GM12878 (cell line): Measurements from ENCODE around the gene DEFB114. TPM values are rescaled to one million over a fixed set of nuclear protein-coding genes. Genes with fewer than 3 reads are reported as not detected.

Experiments
- ATAC-seq: fragments of 200-7000 bp; cut with Tn5 transposase; 3 replicates; pipeline ENCODE4 v1.9.1; 2020; ENCODE audit warnings: mild to moderate bottlenecking, moderate library complexity
- BruUV-seq: library from RNA; stranded (reverse); fragments of 400-500 nt; replicated peaks from 2 replicates; lab custom pipeline; 2021; lab: Mats Ljungman, UMichigan
- CTCF ChIA-PET: fragments of 300-600 bp; sonication (Branson Sonifier 250); formaldehyde crosslinking; extraction: SDS; loops from one replicate; lab custom pipeline; 2021; ENCODE audit warnings: inconsistent platforms; lab: Yijun Ruan, JAX
- POLR2A ChIA-PET: fragments of 350-600 bp; formaldehyde crosslinking; extraction: SDS; loops from one replicate; lab custom pipeline; 2021; ENCODE audit warnings: inconsistent platforms; lab: Charles Lee
- RAD21 ChIA-PET: fragments of 300-600 bp; sonication (Branson Sonifier 250); formaldehyde crosslinking; loops from one replicate; lab custom pipeline; 2023; ENCODE audit warnings: antibody characterized with exemption; ENCODE audit not compliant: unreplicated experiment; lab: Charles Lee
- SMC1A ChIA-PET: fragments of 300-600 bp; sonication (Branson Sonifier 250); formaldehyde crosslinking; loops from one replicate; lab custom pipeline; 2023; ENCODE audit not compliant: unreplicated experiment, uncharacterized antibody; lab: Charles Lee
- DNase-seq: peaks from one replicate; pipeline ENCODE4 v3.0.0-alpha.2; 2011; ENCODE audit warnings: low read depth, low spot score
- FAIRE-seq: peaks from 3 replicates; lab custom pipeline; 2011; peaks lifted over from hg19 to GRCh38; lab: Jason Lieb, UNC
- H2AFZ ChIP-seq: 2 replicates; pipeline ENCODE4 v1.6.0; 2011; ENCODE audit warnings: low read depth, low read length, control low read depth; ENCODE audit not compliant: control insufficient read depth
- H3K27ac ChIP-seq: 2 replicates; pipeline ENCODE4 v1.5.1; 2011; ENCODE audit warnings: control low read depth; ENCODE audit not compliant: control insufficient read depth, insufficient read depth
- H3K27me3 ChIP-seq, 2 experiments: replicated peaks in 1 of 2; 2 replicates each; pipeline versions ENCODE4 v1.6.0 to v1.6.1; 2011; ENCODE audit warnings: low read length in 1 of 2; ENCODE audit not compliant: control insufficient read depth in 2 of 2, insufficient read depth in 2 of 2
- H3K36me3 ChIP-seq, 2 experiments: 2 replicates each; pipeline ENCODE4 v1.5.1; 2011; ENCODE audit warnings: low read length in 1 of 2; ENCODE audit not compliant: control insufficient read depth in 2 of 2, insufficient read depth in 2 of 2
- H3K4me1 ChIP-seq: 2 replicates; pipeline ENCODE4 v1.6.1; 2011; ENCODE audit warnings: mild to moderate bottlenecking, low read length, moderate library complexity, mixed read lengths; ENCODE audit not compliant: control insufficient read depth, insufficient read depth
- H3K4me2 ChIP-seq: 2 replicates; pipeline ENCODE4 v1.6.0; 2011; ENCODE audit warnings: control low read depth; ENCODE audit not compliant: control insufficient read depth, insufficient read depth
- H3K4me3 ChIP-seq: fragments of 200-600 bp; sonication (generic); 2 replicates; pipeline ENCODE4 v1.5.1; 2016
- H3K79me2 ChIP-seq: 2 replicates; pipeline ENCODE4 v1.6.0; 2011; ENCODE audit warnings: low read length; ENCODE audit not compliant: control insufficient read depth, insufficient read depth
- H3K9ac ChIP-seq: 2 replicates; pipeline ENCODE4 v1.8.0; 2011; ENCODE audit warnings: low read length, control low read depth, mixed read lengths; ENCODE audit not compliant: control insufficient read depth, insufficient read depth
- H3K9me3 ChIP-seq: replicated peaks from 3 replicates; pipeline ENCODE4 v1.5.1; 2011; ENCODE audit warnings: mild to moderate bottlenecking, low read length; ENCODE audit not compliant: control insufficient read depth, insufficient read depth
- H4K20me1 ChIP-seq: 2 replicates; pipeline ENCODE4 v1.6.0; 2011; ENCODE audit not compliant: control insufficient read depth, insufficient read depth
- ASH2L ChIP-seq: fragments of 300-600, 200-600 bp; sonication (generic); IDR thresholded peaks from 2 replicates; pipeline ENCODE4 v1.6.1; 2017; ENCODE audit warnings: low read depth, mild to moderate bottlenecking, borderline replicate concordance
- ESRRA ChIP-seq: IDR thresholded peaks from 2 replicates; pipeline ENCODE4 v1.6.1; 2012; ENCODE audit warnings: mild to moderate bottlenecking, low read length, improper control_type of control experiment
- KLF5 ChIP-seq: fragments of 450-650 bp; IDR thresholded peaks from 2 replicates; pipeline ENCODE4 v1.6.1; 2014; ENCODE audit warnings: mild to moderate bottlenecking; ENCODE audit not compliant: partially characterized antibody
- MTA3 ChIP-seq: IDR thresholded peaks from 2 replicates; pipeline ENCODE4 v1.6.1; 2012; ENCODE audit warnings: low read length, inconsistent platforms, borderline replicate concordance
- POLR2AphosphoS5 ChIP-seq: IDR thresholded peaks from 2 replicates; pipeline ENCODE4 v1.6.1; 2011; ENCODE audit warnings: mild to moderate bottlenecking, low read length, inconsistent platforms
- SMAD1 ChIP-seq: fragments of 450-650 bp; IDR thresholded peaks from 2 replicates; pipeline ENCODE4 v1.6.1; 2018; ENCODE audit warnings: mild to moderate bottlenecking, low read depth; ENCODE audit not compliant: partially characterized antibody
- SREBF1 ChIP-seq: IDR thresholded peaks from 2 replicates; pipeline ENCODE4 v1.6.1; 2012; ENCODE audit warnings: mild to moderate bottlenecking, low read length
- STAT3 ChIP-seq: IDR thresholded peaks from 2 replicates; pipeline ENCODE4 v1.6.1; 2011; ENCODE audit warnings: low read depth, low read length, improper control_type of control experiment
- WGBS: methylation state at CpG from one replicate; pipeline ENCODE4 v1.1.6; 2016; ENCODE audit warnings: low lambda C conversion rate; ENCODE audit not compliant: insufficient replicate concordance, insufficient coverage; ENCODE audit errors: missing lambda C conversion rate; 5-methylcytosine and 5-hydroxymethylcytosine counted together
- in situ Hi-C: fragments of 300-500 bp; cut with MboI; formaldehyde crosslinking; loops from 9 replicates; pipeline ENCODE4 v1.14.3; 2018; ENCODE audit warnings: mixed read lengths
- intact Hi-C: fragments of 100-400 bp; cut with micrococcal nuclease; formaldehyde crosslinking; loops from one replicate; pipeline ENCODE4 v1.14.2; 2022; ENCODE audit not compliant: unreplicated experiment
- polyA plus RNA-seq, 11 experiments: library from polyadenylated mRNA; depleted of rRNA in 4 of 11; unstranded in 6 of 11; stranded (reverse) in 5 of 11; fragments of >200 nt; fragmentation: Nextera tagmentation in 4 of 11; fragmentation: Illumina TruSeq in 1 of 11; extraction: Ambion mirVana in 4 of 11; extraction: Trizol in 1 of 11; gene quantifications; 1 replicate in 1 of 11; 2 replicates in 10 of 11; pipeline versions ENCODE4 v1.2.1 to v1.2.3, GENCODE V29; 2011 to 2016; ENCODE audit warnings: inconsistent platforms in 2 of 11, missing spikeins in 2 of 11, low read depth in 1 of 11
- total RNA-seq, 4 experiments: library from RNA; depleted of rRNA in 3 of 4; stranded (reverse); fragments of >200 nt in 3 of 4; fragmentation: Illumina TruSeq in 1 of 4; extraction: Trizol in 1 of 4; gene quantifications; 2 replicates each; pipeline versions ENCODE4 v1.2.1 to v1.2.3, GENCODE V29; 2013 to 2021
- TF ChIP-seq, protein P1 (sequence below): fragments of 450-650 bp; IDR thresholded peaks from 2 replicates; pipeline ENCODE4 v1.6.1; 2016; ENCODE audit warnings: mild to moderate bottlenecking, moderate library complexity, borderline replicate concordance
- TF ChIP-seq, protein P2 (sequence below): IDR thresholded peaks from 2 replicates; pipeline ENCODE4 v1.6.1; 2011; ENCODE audit warnings: borderline replicate concordance, low read depth, mild to moderate bottlenecking, moderate library complexity, mixed read lengths, low read length; ENCODE audit not compliant: insufficient read depth; ENCODE audit errors: extremely low read length
- TF ChIP-seq, protein P3 (sequence below): IDR thresholded peaks from 2 replicates; pipeline ENCODE4 v1.6.1; 2012; ENCODE audit warnings: low read length, inconsistent platforms

DEFB114 gene
- total and polyA plus RNA-seq, 10 of the 15 experiments (the other 5 are each of a cell fraction or from before 2014, with no cell fraction given): not detected

DNA sequence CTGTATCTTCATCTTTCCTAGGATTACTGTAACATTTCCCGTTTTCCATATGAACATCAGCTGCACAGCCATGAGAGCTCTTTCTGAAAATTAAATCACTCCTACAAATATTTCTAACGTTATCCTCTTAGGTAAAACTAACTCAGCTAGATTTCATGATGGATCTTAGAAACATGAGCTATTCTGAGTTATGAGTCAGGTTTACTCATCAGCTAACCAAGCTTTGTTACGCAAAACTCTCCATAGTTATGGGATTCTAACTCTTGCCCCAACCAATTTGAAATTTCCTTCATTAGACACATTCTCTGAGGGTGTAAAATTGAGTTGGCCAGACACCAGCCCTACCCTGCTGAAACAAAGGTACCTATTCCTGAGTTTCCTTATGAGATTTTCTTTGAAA lies 43.9 kb upstream of the DEFB114 start (continued):
- TF ChIP-seq, protein P1, sequence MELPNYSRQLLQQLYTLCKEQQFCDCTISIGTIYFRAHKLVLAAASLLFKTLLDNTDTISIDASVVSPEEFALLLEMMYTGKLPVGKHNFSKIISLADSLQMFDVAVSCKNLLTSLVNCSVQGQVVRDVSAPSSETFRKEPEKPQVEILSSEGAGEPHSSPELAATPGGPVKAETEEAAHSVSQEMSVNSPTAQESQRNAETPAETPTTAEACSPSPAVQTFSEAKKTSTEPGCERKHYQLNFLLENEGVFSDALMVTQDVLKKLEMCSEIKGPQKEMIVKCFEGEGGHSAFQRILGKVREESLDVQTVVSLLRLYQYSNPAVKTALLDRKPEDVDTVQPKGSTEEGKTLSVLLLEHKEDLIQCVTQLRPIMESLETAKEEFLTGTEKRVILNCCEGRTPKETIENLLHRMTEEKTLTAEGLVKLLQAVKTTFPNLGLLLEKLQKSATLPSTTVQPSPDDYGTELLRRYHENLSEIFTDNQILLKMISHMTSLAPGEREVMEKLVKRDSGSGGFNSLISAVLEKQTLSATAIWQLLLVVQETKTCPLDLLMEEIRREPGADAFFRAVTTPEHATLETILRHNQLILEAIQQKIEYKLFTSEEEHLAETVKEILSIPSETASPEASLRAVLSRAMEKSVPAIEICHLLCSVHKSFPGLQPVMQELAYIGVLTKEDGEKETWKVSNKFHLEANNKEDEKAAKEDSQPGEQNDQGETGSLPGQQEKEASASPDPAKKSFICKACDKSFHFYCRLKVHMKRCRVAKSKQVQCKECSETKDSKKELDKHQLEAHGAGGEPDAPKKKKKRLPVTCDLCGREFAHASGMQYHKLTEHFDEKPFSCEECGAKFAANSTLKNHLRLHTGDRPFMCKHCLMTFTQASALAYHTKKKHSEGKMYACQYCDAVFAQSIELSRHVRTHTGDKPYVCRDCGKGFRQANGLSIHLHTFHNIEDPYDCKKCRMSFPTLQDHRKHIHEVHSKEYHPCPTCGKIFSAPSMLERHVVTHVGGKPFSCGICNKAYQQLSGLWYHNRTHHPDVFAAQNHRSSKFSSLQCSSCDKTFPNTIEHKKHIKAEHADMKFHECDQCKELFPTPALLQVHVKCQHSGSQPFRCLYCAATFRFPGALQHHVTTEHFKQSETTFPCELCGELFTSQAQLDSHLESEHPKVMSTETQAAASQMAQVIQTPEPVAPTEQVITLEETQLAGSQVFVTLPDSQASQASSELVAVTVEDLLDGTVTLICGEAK: no peak
- TF ChIP-seq SMAD1 (no peak), MTA3 (no peak)

- H3K79me2 ChIP-seq: no peaks in the 10 kb centered on the region
- DNase-seq (no peak), ATAC-seq (no peak), FAIRE-seq (no peak)
- no peak overlapping the region for H2AFZ ChIP-seq
- ChIA-PET SMC1A (no interaction called here), RAD21 (no interaction called here), POLR2A (no interaction called here), CTCF (no interaction called here)
- TF ChIP-seq, protein P2, sequence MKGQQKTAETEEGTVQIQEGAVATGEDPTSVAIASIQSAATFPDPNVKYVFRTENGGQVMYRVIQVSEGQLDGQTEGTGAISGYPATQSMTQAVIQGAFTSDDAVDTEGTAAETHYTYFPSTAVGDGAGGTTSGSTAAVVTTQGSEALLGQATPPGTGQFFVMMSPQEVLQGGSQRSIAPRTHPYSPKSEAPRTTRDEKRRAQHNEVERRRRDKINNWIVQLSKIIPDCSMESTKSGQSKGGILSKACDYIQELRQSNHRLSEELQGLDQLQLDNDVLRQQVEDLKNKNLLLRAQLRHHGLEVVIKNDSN: no peak
- TF ChIP-seq, protein P3, sequence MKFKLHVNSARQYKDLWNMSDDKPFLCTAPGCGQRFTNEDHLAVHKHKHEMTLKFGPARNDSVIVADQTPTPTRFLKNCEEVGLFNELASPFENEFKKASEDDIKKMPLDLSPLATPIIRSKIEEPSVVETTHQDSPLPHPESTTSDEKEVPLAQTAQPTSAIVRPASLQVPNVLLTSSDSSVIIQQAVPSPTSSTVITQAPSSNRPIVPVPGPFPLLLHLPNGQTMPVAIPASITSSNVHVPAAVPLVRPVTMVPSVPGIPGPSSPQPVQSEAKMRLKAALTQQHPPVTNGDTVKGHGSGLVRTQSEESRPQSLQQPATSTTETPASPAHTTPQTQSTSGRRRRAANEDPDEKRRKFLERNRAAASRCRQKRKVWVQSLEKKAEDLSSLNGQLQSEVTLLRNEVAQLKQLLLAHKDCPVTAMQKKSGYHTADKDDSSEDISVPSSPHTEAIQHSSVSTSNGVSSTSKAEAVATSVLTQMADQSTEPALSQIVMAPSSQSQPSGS: no peak
- TF ChIP-seq ESRRA (no peak), POLR2AphosphoS5 (no peak), KLF5 (no peak), ASH2L (no peak), STAT3 (no peak), SREBF1 (no peak)
- in situ Hi-C loops: no loop called here
- H4K20me1 ChIP-seq: no peaks in the 10 kb centered on the region
- no peaks in the 10 kb centered on the region for H3K9me3 ChIP-seq
- no peak overlapping the region for H3K4me3 ChIP-seq
- H3K27ac ChIP-seq: no peak overlapping the region
- intact Hi-C loops: no loop called here
- no peaks in the 10 kb centered on the region for H3K36me3 ChIP-seq
- no peaks in the 10 kb centered on the region for H3K27me3 ChIP-seq
- no peak overlapping the region for H3K4me2 ChIP-seq
- H3K4me1 ChIP-seq: no peaks in the 10 kb centered on the region
- WGBS: 2% methylated on average over 3 of the region's 3 CpGs
- no TSS peak for BruUV-seq
- H3K9ac ChIP-seq: no peak overlapping the region
Observed at GRCh38 chr6:50003139-50003538, 39.2 kb upstream of the DEFB114 start.
